Activated naive CD8-positive, alpha-beta T cell treated with anti-CD3 and anti-CD28 coated beads, Interleukin-2, amount 50 U/mL, for 16 hours (primary cell): ENCODE data around the gene RALGPS1.
"Not testable (repeated sequence)": the region's sequence is repeated elsewhere in the genome, so short reads cannot be mapped to it uniquely, and the experiment has no call there.

Experiments
- DNase-seq: peaks from one replicate; pipeline ENCODE4 v3.0.0-alpha.2; 2020; ENCODE audit warnings: low read depth, low spot score

RALGPS1 gene

DNA sequence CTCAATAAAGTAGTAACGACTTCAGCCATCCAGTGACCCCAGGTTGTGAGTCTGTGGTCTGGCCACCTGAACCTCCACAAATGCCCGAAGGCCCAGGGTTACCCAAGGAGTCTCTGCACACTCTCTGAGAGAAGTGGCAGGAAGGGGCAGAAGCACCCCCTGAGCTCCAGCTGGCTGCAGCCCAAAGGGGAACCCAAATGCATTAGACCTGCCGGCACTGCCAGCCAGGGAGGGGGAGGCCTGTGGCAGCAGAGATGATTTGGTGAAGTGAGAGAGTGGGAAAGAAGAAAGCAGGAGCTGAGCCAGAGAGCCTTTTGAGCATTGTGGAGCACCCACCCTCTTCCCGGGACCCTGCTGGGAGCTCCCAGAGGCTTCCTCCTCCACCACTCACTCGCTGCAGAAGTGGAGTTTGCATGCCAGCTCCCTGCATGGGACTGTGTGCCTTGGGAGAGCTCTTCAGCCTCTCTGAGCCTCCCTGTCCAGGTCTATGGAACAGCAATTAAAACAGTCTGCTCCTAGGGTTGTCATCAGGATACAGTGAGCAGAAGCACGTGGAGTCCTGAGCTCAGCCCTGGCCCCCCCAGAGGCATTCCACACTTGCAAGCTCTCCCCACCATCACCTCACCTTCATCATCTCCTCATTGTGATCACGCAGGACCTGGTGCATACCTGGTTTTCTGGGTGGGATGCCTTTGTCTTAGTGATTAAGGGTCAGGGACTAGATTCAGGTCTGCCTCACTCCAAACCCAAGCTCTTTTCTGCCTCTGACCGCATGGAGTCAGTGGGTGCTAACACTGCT, 221.7 kb downstream of the RALGPS1 start:
- no peak for DNase-seq

DNA sequence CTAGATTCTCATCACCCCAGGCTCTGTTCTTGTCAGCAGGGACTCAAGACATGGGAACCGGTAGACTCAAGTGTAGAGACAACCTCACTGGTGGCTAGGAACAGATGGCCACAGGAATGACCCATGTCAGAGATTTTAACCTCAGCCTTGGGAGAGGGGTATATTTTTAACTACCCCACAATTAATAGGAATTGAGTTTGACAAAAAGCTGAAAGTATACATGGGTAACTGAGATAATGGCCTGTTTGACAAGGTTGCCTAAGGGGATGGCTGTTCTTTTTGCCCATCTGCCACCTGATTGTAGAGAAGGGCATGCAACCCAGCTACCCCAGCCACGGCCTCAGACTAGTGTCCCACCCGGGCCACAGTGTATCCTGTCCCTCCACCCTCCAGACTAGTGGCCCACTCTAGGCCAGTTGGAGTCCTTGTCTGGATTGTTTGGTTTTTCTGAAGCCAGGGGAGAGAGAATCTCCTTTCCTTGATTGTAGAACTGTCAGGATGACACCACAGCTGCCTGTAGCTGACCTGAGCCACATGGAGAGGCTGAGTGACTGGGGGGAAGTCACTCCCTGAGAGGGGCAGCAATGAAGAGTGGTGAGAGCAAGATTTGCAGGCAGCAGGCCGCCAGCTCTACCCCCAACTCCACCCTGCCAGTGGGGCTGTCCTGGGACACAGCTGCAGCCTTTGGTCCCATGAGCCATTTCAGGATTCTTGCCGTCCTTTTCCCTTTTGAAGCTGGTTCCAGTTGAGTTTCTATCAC, 222.5 kb downstream of the RALGPS1 start:
- no peak for DNase-seq

GRCh38 chr9:127137640-127138360, 223.2 kb downstream of the RALGPS1 start:
- DNase-seq = no peak

DNA sequence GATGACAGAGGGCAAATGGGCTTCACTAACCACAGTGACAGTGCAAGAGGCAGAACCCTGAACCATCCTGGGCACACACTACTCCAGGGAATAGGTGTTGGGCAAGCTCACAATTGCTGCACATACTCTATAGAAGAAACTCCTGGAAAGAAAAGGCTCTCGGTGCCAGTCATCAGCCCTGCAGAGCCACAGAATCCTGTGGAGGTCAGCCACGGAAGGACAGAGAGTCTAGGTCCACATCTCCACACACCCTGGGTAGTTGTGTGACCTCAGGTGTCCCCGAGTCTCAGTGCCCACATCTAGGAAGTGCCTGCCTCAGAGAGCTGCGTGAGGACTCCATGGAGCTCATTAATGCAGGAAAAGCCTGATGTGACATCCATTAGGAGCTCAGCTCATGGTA, 223.9 kb downstream of the RALGPS1 start:
- no peak for DNase-seq

GRCh38 chr9:127139071-127139731, 224.6 kb downstream of the RALGPS1 start:
- no peak for DNase-seq

DNA sequence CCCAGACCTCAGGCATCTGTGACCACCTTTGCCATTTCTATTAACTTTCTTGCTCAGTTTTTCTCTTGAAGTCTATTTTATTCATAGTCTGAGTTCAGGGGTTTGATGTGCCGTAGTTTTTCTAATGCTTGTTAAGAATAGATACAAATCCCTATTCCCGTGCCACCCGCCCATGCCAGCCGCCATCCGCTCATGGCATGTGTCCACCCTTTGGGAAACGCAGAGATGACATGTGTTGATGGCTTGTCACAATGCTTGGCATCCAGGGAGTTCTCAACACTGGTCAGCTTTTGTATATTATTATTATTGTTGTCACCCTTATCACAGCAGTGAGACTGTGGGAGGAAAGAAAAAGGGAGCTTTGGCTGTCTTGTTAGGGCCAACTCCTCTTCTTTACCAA, 225.2 kb downstream of the RALGPS1 start:
- DNase-seq = no peak

- DNase-seq = no peak
These were observed 225.6 kb downstream of the RALGPS1 start for GRCh38 chr9:127140181-127140580.

DNA sequence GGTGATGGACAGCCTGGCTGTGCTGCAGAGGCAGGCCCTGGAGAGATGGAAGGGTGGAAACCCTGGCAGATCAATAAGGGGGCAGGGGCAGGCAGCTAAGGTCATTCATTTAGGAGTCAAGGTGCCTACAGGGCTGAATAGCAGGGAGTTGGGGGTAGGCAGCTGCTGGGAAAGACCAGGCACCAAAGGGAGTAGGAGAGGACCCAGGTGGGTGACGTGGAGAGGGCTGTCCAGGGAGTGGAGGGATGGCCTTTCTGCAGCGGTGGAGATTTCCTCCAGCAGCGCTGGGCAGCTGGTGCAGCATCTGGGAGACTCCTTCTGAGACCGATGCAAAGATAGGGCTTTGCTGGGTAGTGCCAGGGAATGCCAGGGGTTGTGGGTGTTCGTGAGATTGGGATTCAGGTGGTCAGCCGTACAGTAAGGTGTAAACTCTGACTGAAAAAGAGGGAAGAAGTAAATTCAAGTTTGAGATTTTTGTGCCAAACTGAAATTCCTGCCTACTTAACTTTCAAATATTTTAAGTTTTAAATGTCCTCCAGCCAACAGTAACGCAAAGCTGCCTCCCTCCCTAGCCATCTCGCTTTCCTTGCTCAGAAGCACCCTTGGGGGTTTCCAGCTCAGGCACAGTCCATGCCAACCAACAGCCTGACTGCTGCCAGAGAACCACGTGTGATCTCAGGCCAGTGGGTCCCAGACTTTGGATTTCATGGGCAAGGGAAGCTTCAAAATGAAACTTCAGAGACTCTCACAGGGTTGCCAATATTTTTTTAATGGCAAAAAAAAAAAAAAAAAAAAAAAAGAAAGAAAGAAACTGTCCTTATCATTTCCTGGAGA, 226.5 kb downstream of the RALGPS1 start:
- DNase-seq = no peak

GRCh38 chr9:127142291-127142690, 227.7 kb downstream of the RALGPS1 start:
- no peak for DNase-seq

- DNase-seq = no peak
These were observed 228.4 kb downstream of the RALGPS1 start for GRCh38 chr9:127142931-127143464.

GRCh38 chr9:127143920-127144465, 229.4 kb downstream of the RALGPS1 start:
- no peak for DNase-seq

DNA sequence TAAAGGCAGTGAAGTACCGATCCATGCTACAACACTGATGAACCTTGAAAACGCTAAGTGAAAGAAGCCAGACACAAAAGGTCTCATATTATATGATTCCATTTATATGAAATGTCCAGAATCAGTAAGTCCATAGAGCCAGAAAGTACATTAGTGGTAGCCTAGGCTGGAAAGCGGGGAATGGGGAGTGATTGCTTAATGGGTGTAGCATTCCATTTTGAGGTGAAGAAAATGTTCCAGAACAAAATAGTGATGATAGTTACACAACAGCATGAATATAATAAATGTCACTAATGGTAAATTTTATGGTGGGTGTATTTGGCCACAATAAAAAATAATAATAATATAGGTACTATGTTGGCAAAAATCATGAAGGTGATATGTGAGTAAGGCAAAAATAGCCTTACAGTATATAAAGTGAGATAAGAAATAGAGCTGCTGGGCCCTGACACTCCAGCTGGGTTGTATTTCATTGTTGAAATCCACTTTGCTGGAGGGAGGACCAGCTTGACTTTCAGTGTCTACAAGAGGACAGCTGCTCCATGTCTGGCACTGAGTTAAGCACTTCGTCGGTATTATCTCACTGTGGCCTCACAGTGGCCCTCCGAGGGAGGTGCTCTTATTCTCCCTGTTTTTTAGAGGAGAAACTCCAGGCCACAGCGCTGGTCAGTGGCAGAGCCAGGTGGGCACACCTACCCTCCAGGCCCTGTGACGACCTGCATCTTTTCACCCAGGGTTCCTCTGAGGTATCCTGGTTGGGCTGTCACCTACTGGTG, 230.3 kb downstream of the RALGPS1 start:
- no peak for DNase-seq

- DNase-seq = not testable (repeated sequence)
These were observed 232.3 kb downstream of the RALGPS1 start for GRCh38 chr9:127146841-127147240.

- no peak for DNase-seq
These were observed 232.7 kb downstream of the RALGPS1 start for GRCh38 chr9:127147251-127147650.

DNA sequence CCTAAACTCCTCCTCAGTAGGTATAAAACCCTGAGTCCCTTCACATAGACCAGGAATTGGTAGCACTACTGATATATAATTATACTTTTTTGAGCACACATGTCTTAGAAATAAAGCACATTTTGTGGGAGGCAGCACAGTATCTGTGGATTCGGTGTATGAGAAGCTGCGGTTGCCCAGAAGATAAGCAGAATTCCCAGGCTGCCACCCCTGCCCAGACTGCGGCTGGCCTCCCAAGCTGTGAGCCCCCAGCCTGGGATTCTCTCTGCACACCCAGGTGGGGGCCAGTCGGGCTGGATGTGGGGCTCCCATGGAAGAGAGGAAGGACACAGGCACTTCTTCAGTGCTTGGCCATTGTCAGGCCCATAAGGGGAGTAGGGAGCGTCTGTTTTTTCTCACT, 233.4 kb downstream of the RALGPS1 start:
- DNase-seq = no peak

- no peak for DNase-seq
These were observed 234.4 kb downstream of the RALGPS1 start for GRCh38 chr9:127149010-127149409.

- DNase-seq = no peak
These were observed 235.1 kb downstream of the RALGPS1 start for GRCh38 chr9:127149463-127150390.

- no peak for DNase-seq
These were observed 238.9 kb downstream of the RALGPS1 start for GRCh38 chr9:127153501-127153900.
